H1 (cell line): ENCODE measurements around the gene MZT1. TPM values are rescaled to one million over a fixed set of nuclear protein-coding genes. Genes with fewer than 3 reads are reported as not detected.

Source experiments
- CHD2 ChIP-seq: IDR thresholded peaks from 2 replicates; pipeline ENCODE4 v1.6.1; 2012; ENCODE audit warnings: low read length, improper control_type of control experiment
- polyA plus RNA-seq, 7 experiments: library from polyadenylated mRNA; depleted of rRNA in 3 of 7; stranded (reverse) in 5 of 7; unstranded in 2 of 7; fragments of >200 nt in 5 of 7; fragments of 200-250 nt in 2 of 7; gene quantifications; 1 replicate in 5 of 7; 2 replicates in 1 of 7; 4 replicates in 1 of 7; pipeline versions ENCODE4 v1.2.1 to v1.2.3, GENCODE V29; 2011 to 2013; ENCODE audit warnings: missing spikeins in 2 of 7, mixed read lengths in 2 of 7
- total RNA-seq: library from RNA; stranded (reverse); fragmentation: NEBNext Ultra II Directional; extraction: Animal tissue kit (Norgen Biotek cat#: 25700); gene quantifications from 2 replicates; pipeline ENCODE4 v1.2.1, GENCODE V29; 2021
- TF ChIP-seq, protein P1 (sequence below): IDR thresholded peaks from 2 replicates; pipeline ENCODE4 v1.6.1; 2012; ENCODE audit warnings: inconsistent platforms

The MZT1 gene
- total and polyA plus RNA-seq, 2 of the 8 experiments (the other 6 are each of a cell fraction or from before 2014, with no cell fraction given) = 8.8 to 25.2 TPM

- TF ChIP-seq, protein P1, sequence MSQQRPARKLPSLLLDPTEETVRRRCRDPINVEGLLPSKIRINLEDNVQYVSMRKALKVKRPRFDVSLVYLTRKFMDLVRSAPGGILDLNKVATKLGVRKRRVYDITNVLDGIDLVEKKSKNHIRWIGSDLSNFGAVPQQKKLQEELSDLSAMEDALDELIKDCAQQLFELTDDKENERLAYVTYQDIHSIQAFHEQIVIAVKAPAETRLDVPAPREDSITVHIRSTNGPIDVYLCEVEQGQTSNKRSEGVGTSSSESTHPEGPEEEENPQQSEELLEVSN = no peak
- no peak for TF ChIP-seq CHD2
These were observed 61.0 kb downstream of the MZT1 start (continued) for GRCh38 chr13:72666391-72666790.
